A172 (cell line): ENCODE measurements around the gene DCTN1. TPM values are rescaled to one million over a fixed set of nuclear protein-coding genes. Genes with fewer than 3 reads are reported as not detected.
"Not testable (repeated sequence)": the region's sequence is repeated elsewhere in the genome, so short reads cannot be mapped to it uniquely, and the experiment has no call there.

Source experiments
- DNase-seq: peaks from one replicate; pipeline ENCODE4 v3.0.0-alpha.2; 2015; ENCODE audit warnings: low spot score
- total RNA-seq: library from RNA; depleted of rRNA; stranded (reverse); fragments of >200 nt; shearing (Covaris generic); gene quantifications from 2 replicates; pipeline ENCODE4 v1.2.3, GENCODE V29; 2014

The DCTN1 gene
- total RNA-seq, 1 experiment from 2014 or later, result 123 TPM

GRCh38 chr2:74371421-74371820, 8.7 kb downstream of the DCTN1 start:
- no peak for DNase-seq

- DNase-seq, result no peak
These were observed 10.1 kb downstream of the DCTN1 start for GRCh38 chr2:74369976-74370375.

- DNase-seq, result no peak
These were observed 11.6 kb downstream of the DCTN1 start for GRCh38 chr2:74368499-74368898.

GRCh38 chr2:74367789-74368188, 12.3 kb downstream of the DCTN1 start:
- DNase-seq, result no peak

GRCh38 chr2:74366036-74366435, 14.1 kb downstream of the DCTN1 start:
- DNase-seq, result no peak

GRCh38 chr2:74364533-74365505, 15.3 kb downstream of the DCTN1 start:
- no peak for DNase-seq

GRCh38 chr2:74361327-74361726, 18.8 kb downstream of the DCTN1 start:
- no peak for DNase-seq

- no peak for DNase-seq
These were observed 22.5 kb downstream of the DCTN1 start for GRCh38 chr2:74357627-74358026.

GRCh38 chr2:74349889-74350288, 30.2 kb downstream of the DCTN1 start:
- no peak for DNase-seq

GRCh38 chr2:74347742-74348141, 32.4 kb downstream of the DCTN1 start:
- DNase-seq, result no peak

- no peak for DNase-seq
These were observed 32.8 kb downstream of the DCTN1 start for GRCh38 chr2:74347303-74347702.

- DNase-seq, result no peak
These were observed 34.7 kb downstream of the DCTN1 start for GRCh38 chr2:74345272-74345943.

- no peak for DNase-seq
These were observed 36.8 kb downstream of the DCTN1 start, which contains the start of gene SLC4A5 for GRCh38 chr2:74343316-74343715. Gene SLC4A5 (minus strand): TSS chr2:74343416. CDS start chr2:74315023, 28,393 bp downstream.

GRCh38 chr2:74336227-74336626, 43.9 kb downstream of the DCTN1 start:
- not testable (repeated sequence) for DNase-seq

GRCh38 chr2:74334931-74335333, 45.2 kb downstream of the DCTN1 start:
- peak; percentile 62 for DNase-seq

- no peak for DNase-seq
These were observed 46.1 kb downstream of the DCTN1 start for GRCh38 chr2:74333896-74334586.

- DNase-seq, result peak; percentile 23
These were observed 46.9 kb downstream of the DCTN1 start for GRCh38 chr2:74333175-74333574.

- no peak for DNase-seq
These were observed 47.4 kb downstream of the DCTN1 start for GRCh38 chr2:74332550-74333174.

- DNase-seq, result no peak
These were observed 51.5 kb downstream of the DCTN1 start for GRCh38 chr2:74328573-74328972.

GRCh38 chr2:74328074-74328473, 52.0 kb downstream of the DCTN1 start:
- no peak for DNase-seq

- DNase-seq, result no peak
These were observed 52.5 kb downstream of the DCTN1 start for GRCh38 chr2:74327627-74328026.

- no peak for DNase-seq
These were observed 52.9 kb downstream of the DCTN1 start for GRCh38 chr2:74327199-74327598.
